ENCODE results near the gene FNDC3A.

- TF ChIP-seq CTCF (conservative IDR thresholded peaks at IDR 0.05) (no peak), EZH2 (IDR thresholded peaks at IDR 0.05; ENCODE audit: low read depth) (no peak)
These were observed 19.0 kb downstream of the FNDC3A start for GRCh38 chr13:48994706-48995105.

Measured in PC-9 (cell line).